ENCODE data around the gene CDC42EP4.

The CDC42EP4 gene

GRCh38 chr17:73293480-73293911 is 18.3 kb downstream of the CDC42EP4 start:
- no peak for DNase-seq

GRCh38 chr17:73293031-73293430 is 18.8 kb downstream of the CDC42EP4 start:
- no peak for DNase-seq

- no peak for DNase-seq
These were observed 19.7 kb downstream of the CDC42EP4 start for GRCh38 chr17:73292031-73292531.

DNA sequence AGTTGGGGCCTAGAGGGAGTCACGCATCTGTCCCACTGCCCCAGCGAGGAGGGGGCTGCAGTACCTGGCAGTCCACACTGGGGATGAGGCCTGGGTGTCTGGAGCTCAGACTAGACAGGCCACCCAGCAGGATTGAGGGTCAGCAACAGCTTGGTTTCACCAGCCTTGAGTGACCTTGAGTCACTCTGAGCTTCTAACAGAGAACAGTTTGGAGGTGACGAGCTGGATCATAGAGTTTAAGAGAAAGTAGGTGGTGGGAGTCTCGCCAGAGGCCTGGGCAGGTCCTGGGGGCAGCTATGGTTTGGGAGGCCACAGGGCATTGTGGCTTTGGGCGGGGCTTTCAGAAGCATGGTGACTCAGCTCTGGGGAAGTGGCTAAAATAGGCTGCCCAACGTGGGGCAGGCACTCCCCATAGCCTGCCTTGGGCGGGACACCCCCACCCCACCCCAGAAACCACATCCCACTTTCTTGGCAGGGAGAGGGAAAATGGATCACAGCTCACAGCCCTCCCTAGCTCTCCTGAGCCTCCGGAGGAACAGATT is 20.5 kb downstream of the CDC42EP4 start:
- DNase-seq: peak; percentile 83

DNA sequence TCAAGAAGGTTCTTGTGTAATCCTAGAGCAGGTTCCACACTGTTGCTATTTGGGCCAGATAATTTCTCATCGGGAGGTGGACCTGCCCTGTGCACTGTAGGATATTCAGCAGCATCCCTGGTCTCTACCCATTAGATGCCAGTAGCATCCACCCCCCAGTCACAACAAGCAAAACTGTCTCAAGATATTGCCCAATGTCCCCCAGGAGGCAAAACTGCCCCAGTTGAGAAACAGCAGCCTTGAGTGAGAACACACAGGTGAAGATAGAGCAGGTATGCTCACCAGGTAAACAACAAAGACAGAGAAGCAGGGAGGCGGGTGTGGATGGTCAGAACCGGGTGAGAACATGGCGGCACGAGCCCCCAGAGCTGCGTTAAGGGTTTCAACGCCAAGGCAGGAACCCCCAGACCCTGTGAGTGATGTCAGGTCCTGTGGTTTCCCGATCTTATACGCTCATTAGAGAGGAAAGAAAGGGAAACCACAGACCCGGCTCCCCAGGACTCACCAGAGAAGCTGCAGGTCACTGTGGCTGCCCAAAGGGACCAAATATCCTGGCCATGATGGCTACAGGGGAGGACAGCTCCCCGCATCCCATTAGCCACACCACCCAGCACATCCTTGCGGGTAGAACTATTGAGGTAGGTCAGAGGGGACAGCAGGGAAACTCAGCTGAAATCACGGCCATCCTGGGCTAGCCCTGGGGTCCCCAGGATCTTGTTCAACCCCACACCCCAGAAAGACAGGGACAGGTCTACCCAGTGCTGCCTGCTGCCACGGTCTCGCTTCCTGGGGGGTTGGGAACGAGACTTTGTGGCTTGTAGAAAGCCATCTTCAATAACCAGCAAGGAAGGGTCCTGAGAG is 21.2 kb downstream of the CDC42EP4 start:
- DNase-seq: no peak

- DNase-seq: no peak
These were observed 22.1 kb downstream of the CDC42EP4 start for GRCh38 chr17:73289549-73290254.

- peak; percentile 37 for DNase-seq
These were observed 23.1 kb downstream of the CDC42EP4 start for GRCh38 chr17:73288534-73289302.

DNA sequence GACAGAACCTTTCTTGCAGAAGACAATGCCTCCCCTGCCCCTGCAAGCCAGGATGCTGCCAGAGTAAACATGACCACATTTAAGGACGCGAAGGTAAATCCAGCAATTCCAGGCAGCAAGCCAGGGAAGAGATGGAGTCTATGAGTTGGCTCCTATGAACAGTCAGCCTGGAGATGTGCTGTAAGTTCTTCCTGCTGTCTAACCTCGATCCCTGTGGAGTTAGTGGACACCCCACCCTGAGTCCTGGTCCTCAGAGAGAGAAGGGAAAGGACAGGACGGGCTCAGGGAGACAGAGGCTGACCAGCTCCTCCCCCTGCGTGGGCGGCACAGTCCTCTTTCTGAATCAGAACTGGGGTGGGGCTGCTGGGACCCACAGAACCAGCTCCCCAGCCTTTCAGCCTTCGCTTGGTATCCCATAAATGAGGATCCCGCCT is 24.9 kb downstream of the CDC42EP4 start:
- DNase-seq: no peak

GRCh38 chr17:73285916-73286862 is 25.6 kb downstream of the CDC42EP4 start:
- DNase-seq: no peak

- no peak for DNase-seq
These were observed 26.2 kb downstream of the CDC42EP4 start for GRCh38 chr17:73285603-73285908.

GRCh38 chr17:73284906-73285602 is 26.7 kb downstream of the CDC42EP4 start:
- DNase-seq: no peak

GRCh38 chr17:73284354-73284753 is 27.4 kb downstream of the CDC42EP4 start:
- DNase-seq: no peak

GRCh38 chr17:73283841-73284282 is 27.9 kb downstream of the CDC42EP4 start:
- no peak for DNase-seq

DNA sequence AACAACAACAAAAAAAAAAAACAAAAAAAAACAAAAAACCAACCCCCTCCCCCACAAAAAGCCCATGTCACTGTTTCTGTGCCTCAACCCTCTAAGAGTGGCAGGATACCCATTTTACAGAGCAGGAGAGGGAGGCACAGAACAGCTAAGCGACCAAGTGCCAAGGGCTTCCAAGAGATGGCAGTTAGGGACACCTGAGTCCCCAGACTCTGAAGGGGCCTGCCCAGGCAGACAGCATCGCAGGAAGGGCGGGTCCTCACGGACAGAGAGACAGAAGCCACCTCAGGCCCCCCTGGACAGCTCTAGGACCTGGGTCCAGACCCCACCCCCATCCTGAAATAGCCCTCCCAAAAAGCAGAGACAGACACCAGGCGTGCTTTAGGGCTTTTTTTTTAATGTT is 28.6 kb downstream of the CDC42EP4 start:
- DNase-seq: no peak

- DNase-seq: no peak
These were observed 29.2 kb downstream of the CDC42EP4 start for GRCh38 chr17:73282629-73283028.

DNA sequence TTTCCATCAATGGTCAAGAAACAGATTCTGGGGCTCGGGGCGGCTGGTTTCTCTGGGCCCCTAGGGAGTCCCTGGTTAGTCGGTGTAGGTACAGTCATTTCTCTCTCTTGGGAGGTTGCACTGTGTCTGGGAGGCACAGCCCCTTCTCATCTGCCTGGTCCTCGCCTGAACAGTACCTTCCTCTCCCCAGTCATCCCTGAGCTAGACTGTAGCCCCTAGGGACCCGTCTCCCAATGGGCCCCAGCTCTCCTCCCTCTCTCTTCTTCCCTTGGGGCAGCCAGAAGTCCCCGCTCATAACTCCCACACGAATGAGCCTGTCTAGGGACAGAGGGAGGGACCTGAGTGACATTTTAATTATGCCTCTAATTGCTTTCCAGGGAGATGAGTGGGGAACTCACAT is 29.9 kb downstream of the CDC42EP4 start:
- no peak for DNase-seq

DNA sequence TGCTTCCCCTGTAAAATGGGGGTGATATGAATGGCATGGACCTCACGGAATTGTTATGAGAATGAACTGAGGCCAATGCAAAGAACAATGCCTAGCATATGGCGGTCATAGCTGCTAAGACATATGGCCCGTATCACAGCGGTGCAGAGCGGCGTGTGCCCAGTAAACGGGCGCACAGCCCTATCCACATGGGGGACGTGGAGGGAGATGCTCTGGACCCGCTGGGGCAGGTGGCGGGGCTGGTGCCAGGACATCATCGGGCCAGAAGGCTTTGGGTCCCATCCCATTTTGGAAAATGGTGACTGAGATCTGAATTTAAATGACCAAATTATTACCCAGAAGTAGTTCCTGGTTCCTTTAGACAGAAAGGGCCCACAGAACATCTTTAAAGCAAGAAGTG is 31.6 kb downstream of the CDC42EP4 start:
- DNase-seq: no peak

GRCh38 chr17:73279704-73280103 is 32.1 kb downstream of the CDC42EP4 start:
- no peak for DNase-seq

DNA sequence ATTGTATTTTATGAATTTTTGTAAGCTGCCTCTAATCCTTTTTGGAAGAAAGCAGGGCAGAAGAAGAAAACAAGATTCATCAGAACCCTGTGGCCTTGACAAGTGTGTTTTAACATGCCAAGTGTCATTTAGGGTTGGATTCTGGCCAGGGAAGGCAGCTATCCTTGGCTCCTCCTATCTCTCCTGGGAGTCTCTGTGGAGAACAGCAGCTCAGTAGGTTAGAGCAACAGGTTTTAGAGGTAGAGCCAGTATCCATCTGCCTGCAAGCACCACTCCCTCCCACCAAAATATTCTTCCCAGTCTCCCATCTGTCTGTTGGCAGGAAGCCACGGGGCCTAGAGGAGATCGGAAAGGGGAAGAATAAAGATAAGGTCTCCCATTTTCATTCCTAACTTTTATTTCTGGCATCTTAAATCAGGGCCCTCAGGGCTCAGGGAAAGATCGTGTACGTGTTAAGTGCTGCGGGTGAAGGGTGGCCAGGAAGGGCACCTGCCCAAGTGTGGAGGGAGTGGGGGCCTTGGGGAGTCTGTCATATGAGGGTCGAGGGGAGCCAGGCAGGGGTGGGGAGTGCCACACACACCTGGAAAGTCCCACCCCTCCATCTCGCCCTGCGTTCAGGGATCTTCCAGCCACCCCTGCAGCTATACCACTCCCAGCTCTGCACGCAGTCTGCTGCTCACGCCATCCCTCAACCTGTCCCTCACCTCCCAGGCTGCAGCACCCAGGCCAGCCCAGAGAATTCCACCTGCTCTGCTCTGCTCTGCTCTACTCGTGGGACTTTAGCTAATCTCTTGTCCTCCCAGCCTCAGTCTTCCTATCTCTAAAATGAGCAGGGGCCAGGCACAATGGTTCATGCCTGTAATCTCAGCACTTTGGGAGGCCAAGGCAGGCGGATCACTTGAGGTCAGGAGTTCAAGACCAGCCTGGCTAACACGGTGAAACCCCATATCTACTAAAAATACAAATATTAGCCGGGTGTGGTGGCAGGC is 33.0 kb downstream of the CDC42EP4 start:
- DNase-seq: peak; percentile 20

- no peak for DNase-seq
These were observed 33.7 kb downstream of the CDC42EP4 start for GRCh38 chr17:73278049-73278464.
